Measurements from ENCODE around the gene DMXL1.

The DMXL1 gene

DNA sequence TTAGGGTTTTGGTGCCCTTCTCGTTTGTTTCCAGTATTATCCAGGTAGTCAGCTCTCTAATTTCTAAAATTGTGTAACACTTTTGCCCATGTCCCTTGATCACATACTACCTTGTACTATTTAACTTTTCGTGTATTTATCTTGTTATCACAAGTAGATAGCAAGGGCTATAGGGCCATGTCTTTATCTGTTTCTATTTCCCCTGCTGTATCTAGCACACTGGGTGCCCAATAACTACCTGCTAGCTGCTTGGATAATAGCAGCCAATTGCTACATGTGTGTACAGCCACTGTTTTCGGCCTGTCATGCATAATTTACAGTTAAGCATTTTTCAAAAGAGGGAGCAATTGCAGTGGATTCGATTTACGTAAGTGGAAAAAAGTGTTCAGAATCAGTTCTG is 220.2 kb downstream of the DMXL1 start:
- DNase-seq = no peak

DNA sequence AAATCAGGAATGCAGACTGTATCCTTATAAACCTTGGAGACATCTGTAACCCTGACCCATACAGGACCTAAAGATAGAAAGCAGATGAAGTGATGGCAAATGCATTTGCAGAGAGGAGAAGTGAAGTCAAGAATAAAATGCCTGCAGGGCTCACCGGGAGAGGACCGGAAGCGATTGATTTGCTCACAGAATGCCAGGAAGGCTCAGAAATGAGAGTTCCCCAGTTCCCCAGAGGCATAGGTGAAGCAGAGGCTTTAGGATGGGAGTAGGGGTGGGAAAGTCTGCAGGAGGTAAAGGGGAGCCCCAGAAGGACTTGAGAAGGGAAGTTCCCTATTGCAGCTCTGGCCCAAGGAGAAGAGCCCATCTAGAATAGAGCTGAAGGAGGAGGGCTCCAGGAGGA is 221.0 kb downstream of the DMXL1 start:
- DNase-seq = no peak

DNA sequence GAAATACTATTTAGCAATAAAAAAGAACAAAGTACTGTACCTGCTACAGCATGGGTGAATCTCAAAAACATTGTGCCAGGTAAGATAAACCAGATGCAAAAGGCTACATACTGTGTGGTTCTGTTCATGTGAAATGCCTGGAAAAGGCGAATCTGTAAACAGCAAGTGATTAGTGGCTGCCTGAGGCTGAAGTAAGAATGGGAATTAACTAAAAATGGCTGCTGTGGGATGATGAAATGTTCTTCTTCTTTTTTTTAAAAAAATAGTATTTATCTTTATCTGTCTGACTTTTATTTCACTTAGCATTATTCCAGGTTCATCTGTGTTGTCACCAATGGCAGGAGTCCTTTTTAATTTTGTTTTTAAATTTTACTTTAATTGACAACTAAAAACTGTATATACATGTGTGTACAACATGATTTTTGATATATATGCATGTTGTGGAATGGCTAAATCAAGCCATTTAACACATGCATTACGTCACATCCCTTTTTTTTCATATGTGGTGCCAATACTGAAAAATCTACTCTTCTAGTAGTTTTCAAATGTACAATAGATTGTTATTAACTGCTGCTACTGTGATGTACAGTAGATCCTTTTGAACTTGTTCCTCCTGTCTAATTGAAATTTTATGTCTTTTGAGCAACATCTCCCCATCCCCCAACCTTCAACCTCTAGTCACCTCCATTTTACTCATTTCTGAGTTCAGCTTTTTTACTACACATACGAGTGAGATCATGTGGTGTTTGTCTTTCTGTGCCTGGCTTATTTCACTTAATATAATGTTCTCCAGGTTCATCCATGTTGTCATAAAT is 222.0 kb downstream of the DMXL1 start:
- DNase-seq = no peak

DNA sequence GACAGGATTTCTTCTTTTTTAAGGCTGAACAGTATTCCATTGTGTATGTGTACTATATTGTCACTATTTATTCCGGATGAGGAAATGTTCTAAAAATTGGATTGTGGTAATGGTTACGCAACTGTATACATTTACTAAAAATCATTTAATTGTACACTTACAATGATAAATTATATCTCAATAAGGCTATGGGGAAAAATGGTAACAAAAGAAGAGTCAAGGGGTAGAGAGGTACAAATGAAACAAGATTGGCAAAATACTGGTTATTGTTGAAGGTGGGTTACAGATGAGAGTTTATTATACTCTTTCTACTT is 222.6 kb downstream of the DMXL1 start:
- no peak for DNase-seq

All from NCI-H510A treated with DMSO at 0.1 percent for 48 hours (cell line).